B cell (primary cell): Measurements from ENCODE around the gene LRTM2. TPM values are rescaled to one million over a fixed set of nuclear protein-coding genes. Genes with fewer than 3 reads are reported as not detected.

Experiments
- ATAC-seq: fragments of 200-7000 bp; cut with Tn5 transposase; one replicate; pipeline ENCODE4 v1.10.0; 2021; ENCODE audit warnings: low read depth, mild to moderate bottlenecking, moderate number of reproducible peaks, moderate library complexity
- CTCF ChIA-PET: fragments of 350-600 bp; sonication (Branson Sonifier 250); formaldehyde crosslinking; loops from one replicate; lab custom pipeline; 2021; ENCODE audit warnings: antibody characterized with exemption, inconsistent platforms; lab: Charles Lee
- POLR2A ChIA-PET: fragments of 350-600 bp; sonication (Branson Sonifier 250); formaldehyde crosslinking; loops from one replicate; lab custom pipeline; 2021; ENCODE audit warnings: antibody characterized with exemption; lab: Charles Lee
- DNase-seq: peaks from one replicate; pipeline ENCODE4 v3.0.0; 2013
- H2AFZ ChIP-seq: 2 replicates; pipeline ENCODE4 v1.6.1; 2012; ENCODE audit warnings: mild to moderate bottlenecking, low read depth, low read length; ENCODE audit not compliant: insufficient read depth, poor library complexity, severe bottlenecking
- H3K27ac ChIP-seq, 2 donors: 1 replicate in 1 of 2; 2 replicates in 1 of 2; pipeline ENCODE4 v1.5.1; 2012 to 2013; ENCODE audit warnings: low read length in 2 of 2, mild to moderate bottlenecking in 2 of 2, moderate library complexity in 1 of 2
- H3K27me3 ChIP-seq, 4 experiments: fragments of 200-600 bp in 1 of 4; sonication (generic) in 1 of 4; replicated peaks in 1 of 4; 1 replicate in 2 of 4; 2 replicates in 2 of 4; pipeline versions ENCODE4 v1.6.1 to v1.7.0; 2013 to 2016; ENCODE audit warnings: low read length in 3 of 4, mild to moderate bottlenecking in 2 of 4, mixed read lengths in 1 of 4, moderate library complexity in 1 of 4; ENCODE audit not compliant: insufficient read depth in 4 of 4, control insufficient read depth in 3 of 4; ENCODE audit errors: control extremely low read depth in 1 of 4
- H3K36me3 ChIP-seq, 2 experiments: replicated peaks in 1 of 2; 1 replicate in 1 of 2; 2 replicates in 1 of 2; pipeline versions ENCODE4 v1.6.1 to v1.7.1; 2013; ENCODE audit warnings: low read length in 1 of 2; ENCODE audit not compliant: insufficient read depth in 2 of 2, control insufficient read depth in 1 of 2; ENCODE audit errors: control extremely low read depth in 1 of 2, extremely low read depth in 1 of 2
- H3K4me1 ChIP-seq, 2 donors: fragments of 200-600 bp in 1 of 2; sonication (generic) in 1 of 2; 1 replicate in 1 of 2; 2 replicates in 1 of 2; pipeline versions ENCODE4 v1.5.1 to v1.6.1; 2013 to 2017; ENCODE audit warnings: low read length in 2 of 2; ENCODE audit not compliant: control insufficient read depth in 2 of 2, insufficient read depth in 2 of 2
- H3K4me2 ChIP-seq: replicated peaks from 2 replicates; pipeline ENCODE3; 2012; ENCODE audit warnings: mild to moderate bottlenecking, low read depth, low read length; ENCODE audit not compliant: poor library complexity, severe bottlenecking
- H3K4me3 ChIP-seq, 5 experiments: fragments of 200-600 bp in 1 of 5; sonication (generic) in 1 of 5; 1 replicate in 3 of 5; 2 replicates in 2 of 5; pipeline versions ENCODE4 v1.5.1 to v1.7.0; 2011 to 2016; ENCODE audit warnings: low read length in 4 of 5, mild to moderate bottlenecking in 4 of 5, low read depth in 2 of 5, control low read depth in 1 of 5, moderate library complexity in 1 of 5; ENCODE audit not compliant: insufficient read depth in 1 of 5; ENCODE audit errors: control extremely low read depth in 1 of 5, extremely low read depth in 1 of 5
- H3K79me2 ChIP-seq: fragments of 200-600 bp; sonication (generic); one replicate; pipeline ENCODE4 v1.6.0; 2016; ENCODE audit warnings: low read length; ENCODE audit not compliant: control insufficient read depth, insufficient read depth
- H3K9ac ChIP-seq: fragments of 200-600 bp; sonication (generic); 2 replicates; pipeline ENCODE4 v1.6.1; 2017; ENCODE audit warnings: mild to moderate bottlenecking, low read length, moderate library complexity
- H3K9me3 ChIP-seq, 3 donors: one replicate each; pipeline versions ENCODE4 v1.6.1 to v1.7.1; 2013; ENCODE audit warnings: low read length in 2 of 3; ENCODE audit not compliant: control insufficient read depth in 2 of 3, insufficient read depth in 1 of 3; ENCODE audit errors: control extremely low read depth in 1 of 3
- H4K20me1 ChIP-seq: 2 replicates; pipeline ENCODE4 v1.6.0; 2012; ENCODE audit warnings: mild to moderate bottlenecking, low read length; ENCODE audit not compliant: insufficient read depth, control insufficient read depth, poor library complexity, severe bottlenecking
- H3K27ac Mint-ChIP-seq: one replicate; pipeline ENCODE4 v1.8.0; 2021; ENCODE audit warnings: mixed read lengths
- H3K27me3 Mint-ChIP-seq: one replicate; pipeline ENCODE4 v1.8.0; 2021; ENCODE audit warnings: mixed read lengths
- H3K4me1 Mint-ChIP-seq: one replicate; pipeline ENCODE4 v1.8.0; 2021; ENCODE audit warnings: mixed read lengths
- H3K4me3 Mint-ChIP-seq: one replicate; pipeline ENCODE4 v1.8.0; 2021; ENCODE audit warnings: mixed read lengths
- H3K9me3 Mint-ChIP-seq: one replicate; pipeline ENCODE4 v1.8.0; 2022; ENCODE audit warnings: mixed read lengths; ENCODE audit not compliant: insufficient read depth
- EZH2 ChIP-seq: IDR thresholded peaks from 2 replicates; pipeline ENCODE4 v1.6.1; 2012; ENCODE audit warnings: borderline replicate concordance, low read depth, mild to moderate bottlenecking, moderate library complexity, low read length; ENCODE audit not compliant: insufficient read depth, poor library complexity, severe bottlenecking
- WGBS: methylation state at CpG from one replicate; pipeline ENCODE4 v1.1.5; 2013; ENCODE audit warnings: missing lambda C conversion rate; ENCODE audit not compliant: insufficient coverage; 5-methylcytosine and 5-hydroxymethylcytosine counted together
- intact Hi-C: fragments of 100-400 bp; cut with micrococcal nuclease; formaldehyde crosslinking; loops from one replicate; pipeline ENCODE4 v1.10.0; 2022
- polyA plus RNA-seq: library from polyadenylated mRNA; depleted of rRNA; stranded (reverse); fragments of >200 nt; gene quantifications from 2 replicates; pipeline ENCODE4 v1.2.3, GENCODE V29; 2012
- total RNA-seq, 2 donors: library from RNA; stranded (reverse); fragments of 120-200 nt in 1 of 2; gene quantifications; 1 replicate in 1 of 2; 2 replicates in 1 of 2; pipeline versions ENCODE4 v1.2.3 to v1.2.4, GENCODE V29; 2013 to 2022
- TF ChIP-seq, protein P1 (sequence below): fragments of 200-600 bp; IDR thresholded peaks from one replicate; pipeline ENCODE4 v1.8.0; 2022; ENCODE audit warnings: antibody characterized with exemption, mild to moderate bottlenecking

LRTM2 gene
- total and polyA plus RNA-seq, 2 donors (not counting 1 experiment from before 2014, with no cell fraction given) = not detected

DNA sequence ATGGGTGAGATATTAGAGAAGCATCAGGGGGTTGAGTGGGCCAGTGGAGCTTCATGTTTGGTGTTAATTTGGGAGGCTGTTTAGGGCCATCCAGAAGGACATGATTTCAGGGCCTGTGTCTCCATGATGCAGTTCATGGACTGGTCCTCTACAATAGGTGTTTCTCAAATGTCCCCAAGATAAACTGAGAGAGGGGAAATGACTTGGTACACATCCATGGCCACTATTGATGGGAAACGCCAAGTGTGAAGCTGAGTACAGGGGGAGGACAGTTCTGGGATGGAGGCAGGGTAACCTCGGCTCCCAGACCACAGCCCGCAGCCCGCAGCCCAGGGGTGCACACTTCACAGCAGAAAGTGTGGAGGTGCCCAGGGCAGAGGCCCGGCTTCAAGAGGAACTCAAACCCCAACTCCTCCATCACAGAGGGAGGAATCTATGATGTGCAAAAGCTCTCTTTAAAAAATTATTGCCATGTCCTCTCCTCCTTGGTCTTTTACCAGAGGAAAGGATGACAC lies 64.8 kb downstream of the LRTM2 start:
- ATAC-seq (no peak), DNase-seq (no peak)
- intact Hi-C loops = no loop called here
- Histone ChIP-seq H3K79me2 (no peaks in the 10 kb centered on the region), H3K27ac (no peak overlapping the region), H3K4me3 (no peak overlapping the region), H3K4me2 (no peak overlapping the region), H4K20me1 (no peaks in the 10 kb centered on the region), H3K9me3 (peaks cover 0 to under 1% (median 0%) of the 10 kb centered on the region in 3 donors), H3K4me1 (no peaks in the 10 kb centered on the region), H3K27me3 (peaks cover 0 to 2% (median 0%) of the 10 kb centered on the region in 4 experiments), H3K9ac (no peak overlapping the region), H2AFZ (no peak overlapping the region), H3K36me3 (no peaks in the 10 kb centered on the region)
- TF ChIP-seq, protein P1, sequence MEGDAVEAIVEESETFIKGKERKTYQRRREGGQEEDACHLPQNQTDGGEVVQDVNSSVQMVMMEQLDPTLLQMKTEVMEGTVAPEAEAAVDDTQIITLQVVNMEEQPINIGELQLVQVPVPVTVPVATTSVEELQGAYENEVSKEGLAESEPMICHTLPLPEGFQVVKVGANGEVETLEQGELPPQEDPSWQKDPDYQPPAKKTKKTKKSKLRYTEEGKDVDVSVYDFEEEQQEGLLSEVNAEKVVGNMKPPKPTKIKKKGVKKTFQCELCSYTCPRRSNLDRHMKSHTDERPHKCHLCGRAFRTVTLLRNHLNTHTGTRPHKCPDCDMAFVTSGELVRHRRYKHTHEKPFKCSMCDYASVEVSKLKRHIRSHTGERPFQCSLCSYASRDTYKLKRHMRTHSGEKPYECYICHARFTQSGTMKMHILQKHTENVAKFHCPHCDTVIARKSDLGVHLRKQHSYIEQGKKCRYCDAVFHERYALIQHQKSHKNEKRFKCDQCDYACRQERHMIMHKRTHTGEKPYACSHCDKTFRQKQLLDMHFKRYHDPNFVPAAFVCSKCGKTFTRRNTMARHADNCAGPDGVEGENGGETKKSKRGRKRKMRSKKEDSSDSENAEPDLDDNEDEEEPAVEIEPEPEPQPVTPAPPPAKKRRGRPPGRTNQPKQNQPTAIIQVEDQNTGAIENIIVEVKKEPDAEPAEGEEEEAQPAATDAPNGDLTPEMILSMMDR = no peak
- TF ChIP-seq EZH2 = no peak
- POLR2A ChIA-PET = no interaction called here
- no peak overlapping the region for H3K4me3 Mint-ChIP-seq
- peaks cover 41% of the 10 kb centered on the region for H3K27me3 Mint-ChIP-seq
- CTCF ChIA-PET = no interaction called here
- no CpG with 5 or more reads among the region's 5 CpGs for WGBS
- H3K4me1 Mint-ChIP-seq = no peaks in the 10 kb centered on the region
- no peaks in the 10 kb centered on the region for H3K9me3 Mint-ChIP-seq
- H3K27ac Mint-ChIP-seq = no peak overlapping the region

- Mint-ChIP-seq H3K27ac (no peak overlapping the region), H3K4me3 (no peak overlapping the region), H3K9me3 (no peaks in the 10 kb centered on the region), H3K4me1 (no peaks in the 10 kb centered on the region), H3K27me3 (peaks cover 41% of the 10 kb centered on the region)
- DNase-seq (no peak), ATAC-seq (no peak)
- CTCF ChIA-PET = no interaction called here
- TF ChIP-seq, protein P1 = no peak
- TF ChIP-seq EZH2 = no peak
- H2AFZ ChIP-seq = no peak overlapping the region
- H3K27me3 ChIP-seq = peaks cover 0 to 2% (median 0%) of the 10 kb centered on the region in 4 experiments
- POLR2A ChIA-PET = no interaction called here
- intact Hi-C loops = no loop called here
- no peaks in the 10 kb centered on the region for H3K36me3 ChIP-seq
- H4K20me1 ChIP-seq = no peaks in the 10 kb centered on the region
- no peak overlapping the region for H3K4me3 ChIP-seq
- no peaks in the 10 kb centered on the region for H3K79me2 ChIP-seq
- H3K9me3 ChIP-seq = peaks cover 0 to 6% (median 0%) of the 10 kb centered on the region in 3 donors
- 99% methylated on average over 9 of the region's 13 CpGs for WGBS
- H3K4me2 ChIP-seq = no peak overlapping the region
- no peaks in the 10 kb centered on the region for H3K4me1 ChIP-seq
- no peak overlapping the region for H3K9ac ChIP-seq
- no peak overlapping the region for H3K27ac ChIP-seq
Measured at GRCh38 chr12:1885599-1886245, 65.4 kb downstream of the LRTM2 start.

Other genes starting within 250 kb of the LRTM2 start
- 33.9 and 37.3 TPM in 2 replicates for gene FBXL14, start 226.0 kb upstream of the LRTM2 start, total RNA-seq
- 13.5 and 21.6 TPM in 2 replicates for gene FBXL14, start 226.0 kb upstream of the LRTM2 start, polyA plus RNA-seq
- gene WNT5B, start 191.3 kb upstream of the LRTM2 start, total RNA-seq = 0.57 TPM in 1 of 2 replicates, not detected in the other
- 0.23 and 0.33 TPM in 2 replicates for gene WNT5B, start 191.3 kb upstream of the LRTM2 start, polyA plus RNA-seq
- gene ADIPOR2, start 129.5 kb upstream of the LRTM2 start, total RNA-seq = 35.9 and 38.9 TPM in 2 replicates
- gene ADIPOR2, start 129.5 kb upstream of the LRTM2 start, polyA plus RNA-seq = 9.2 and 10.5 TPM in 2 replicates
- 6.1 and 7.4 TPM in 2 replicates for gene CACNA2D4, start 98.1 kb downstream of the LRTM2 start, total RNA-seq
- 3.9 and 6.0 TPM in 2 replicates for gene CACNA2D4, start 98.1 kb downstream of the LRTM2 start, polyA plus RNA-seq
- 18.0 and 18.1 TPM in 2 replicates for gene DCP1B, start 183.9 kb downstream of the LRTM2 start, total RNA-seq
- 8.3 and 12.3 TPM in 2 replicates for gene DCP1B, start 183.9 kb downstream of the LRTM2 start, polyA plus RNA-seq
- gene CACNA1C, start 232.4 kb downstream of the LRTM2 start, total RNA-seq = 0.02 and 0.10 TPM in 2 replicates
- 0.01 and 0.03 TPM in 2 replicates for gene CACNA1C, start 232.4 kb downstream of the LRTM2 start, polyA plus RNA-seq